GM21381 (cell line): Measurements from ENCODE around the gene FAR2.
"Not testable (repeated sequence)": the region's sequence is repeated elsewhere in the genome, so short reads cannot be mapped to it uniquely, and the experiment has no call there.

Experiments used
- ATAC-seq: cut with Tn5 transposase; IDR thresholded peaks from one replicate; pipeline ENCODE4 v1.9.1; 2021; ENCODE audit warnings: mild to moderate bottlenecking, moderate library complexity; ENCODE audit not compliant: unreplicated experiment

Gene FAR2

DNA sequence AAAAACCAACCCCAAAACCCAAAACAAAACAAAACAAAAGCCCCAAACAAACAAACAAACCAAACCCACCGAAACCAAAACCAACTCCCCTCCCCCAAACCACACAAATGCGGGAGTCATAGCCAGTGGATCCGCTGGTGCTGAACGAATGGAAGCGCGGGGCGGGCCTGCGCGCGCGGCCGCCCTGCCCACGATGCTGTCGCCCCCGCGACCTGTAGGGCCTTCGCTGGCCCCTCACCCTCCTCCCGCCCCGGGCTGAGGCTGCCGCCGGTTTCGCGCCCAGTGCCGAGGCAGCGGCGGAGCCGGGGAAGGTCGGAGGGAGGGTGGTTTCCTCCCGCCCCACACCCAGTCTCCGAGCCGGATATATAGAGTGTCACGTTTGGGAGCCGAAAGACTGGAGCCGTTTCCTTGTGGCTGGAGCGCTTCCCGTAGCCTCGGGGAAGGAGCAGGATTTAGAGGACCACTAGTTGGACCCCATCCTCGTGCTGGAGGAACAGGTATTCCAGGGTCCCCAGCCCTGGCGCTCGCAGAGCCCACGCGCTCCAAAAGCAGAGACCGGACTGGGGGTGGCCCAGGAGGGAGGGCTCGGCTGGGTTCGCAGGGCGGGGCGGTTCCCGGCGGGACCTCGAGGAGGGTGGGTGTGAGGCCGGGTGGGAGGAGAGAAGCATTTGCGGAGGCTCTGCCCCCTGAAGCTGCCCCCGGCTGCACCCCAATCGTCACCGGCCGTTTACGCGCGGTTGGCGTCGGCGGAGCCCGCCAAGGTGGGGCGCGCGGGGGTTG lies at the start of gene FAR2:
FAR2 (plus strand) TSS at position 368 of the 780 bp plus-strand sequence. CDS start 121,172 bp downstream, outside the sequence.
- no peak for ATAC-seq

GRCh38 chr12:29102741-29103140 lies 46.3 kb upstream of the FAR2 start:
- no peak for ATAC-seq

- peak; percentile 96 for ATAC-seq
These were observed 45.5 kb upstream of the FAR2 start for GRCh38 chr12:29103539-29103974.

- ATAC-seq, result no peak
These were observed 44.6 kb upstream of the FAR2 start for GRCh38 chr12:29104516-29104915.

DNA sequence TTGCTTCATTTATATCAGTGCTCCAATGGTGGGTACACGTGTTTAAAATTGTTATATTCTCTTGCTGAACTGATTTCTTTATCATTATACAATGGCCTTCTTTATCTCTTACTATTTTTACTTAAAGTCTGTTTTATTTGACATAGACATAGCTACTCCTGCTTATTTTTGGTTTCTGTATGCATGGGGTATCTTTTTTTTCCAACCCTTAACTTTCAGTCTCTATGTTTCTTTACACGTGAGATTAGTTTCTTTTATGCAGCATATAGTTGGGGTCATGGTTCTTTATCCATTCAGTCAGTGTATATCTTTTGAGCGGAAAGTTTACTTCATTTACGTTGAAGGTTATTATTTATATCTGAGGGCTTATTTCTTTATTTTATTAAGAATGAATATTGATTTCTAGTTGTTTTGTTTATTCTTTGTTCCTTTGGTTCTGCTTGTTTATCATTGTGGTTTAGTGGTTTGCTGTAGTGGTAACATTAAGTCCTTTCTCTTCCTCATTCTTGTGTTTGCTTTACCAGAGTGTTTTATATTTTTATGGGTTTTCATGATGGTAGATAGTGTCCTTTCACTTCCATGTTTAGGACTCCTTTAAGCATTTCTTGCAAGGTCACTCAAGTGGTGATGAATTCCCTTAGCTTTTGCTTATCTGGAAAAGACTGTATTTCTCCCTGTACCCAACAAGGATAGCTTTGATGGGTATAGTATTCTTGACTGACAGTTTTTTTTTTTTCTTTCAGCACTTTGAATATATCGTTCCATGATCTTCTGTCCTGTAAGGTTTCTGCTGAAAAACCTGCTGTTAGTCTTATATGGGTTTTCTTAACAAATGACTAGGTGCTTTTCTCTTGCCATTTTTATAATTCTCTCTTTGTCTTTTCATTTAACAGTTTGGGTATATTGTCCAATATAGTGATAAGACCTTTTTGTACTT lies 38.3 kb upstream of the FAR2 start:
- ATAC-seq, result no peak

- no peak for ATAC-seq
These were observed 36.0 kb upstream of the FAR2 start for GRCh38 chr12:29113101-29113500.

- ATAC-seq, result no peak
These were observed 32.7 kb upstream of the FAR2 start for GRCh38 chr12:29116414-29116813.

DNA sequence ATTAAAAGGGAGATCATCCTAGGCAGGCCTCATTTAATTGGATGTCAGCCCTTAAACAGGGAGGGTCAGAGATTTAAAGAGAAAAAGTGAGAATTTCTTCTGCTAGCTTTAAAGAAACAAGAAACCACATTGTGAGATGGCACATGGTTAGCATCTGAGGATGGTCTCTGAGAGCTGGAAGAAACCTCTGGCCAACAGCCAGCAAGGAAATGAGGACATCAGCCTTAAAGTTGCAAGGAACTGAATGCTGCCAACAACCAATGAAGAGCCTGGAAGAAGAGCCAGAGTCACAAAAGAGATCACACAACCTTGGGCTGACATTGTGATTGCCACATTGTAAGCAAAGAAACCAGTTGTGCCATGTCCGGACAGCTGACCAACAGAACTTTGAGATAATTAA lies 17.5 kb upstream of the FAR2 start:
- no peak for ATAC-seq

- no peak for ATAC-seq
These were observed 16.8 kb upstream of the FAR2 start for GRCh38 chr12:29132316-29132715.

DNA sequence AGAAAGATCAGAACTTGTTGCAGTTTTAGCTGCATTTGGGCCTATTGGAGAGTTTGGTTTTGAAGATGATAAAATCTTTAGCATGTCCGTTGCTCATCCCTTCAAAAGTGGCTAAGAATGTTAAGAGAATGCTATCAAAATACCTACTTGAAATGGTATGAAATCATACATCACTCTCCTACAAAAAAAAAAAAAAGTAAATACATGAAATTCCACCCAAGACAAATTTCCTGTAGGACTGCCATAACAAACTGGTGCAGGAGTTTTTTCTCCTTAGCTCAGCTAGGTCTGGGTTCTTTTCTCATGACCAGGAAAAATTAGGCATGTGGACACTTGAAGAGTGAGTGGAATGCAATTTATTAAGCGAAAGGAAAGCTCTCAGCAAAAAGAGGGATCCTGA lies 15.9 kb upstream of the FAR2 start:
- ATAC-seq, result no peak

GRCh38 chr12:29133680-29134079 lies 15.4 kb upstream of the FAR2 start:
- ATAC-seq, result no peak

DNA sequence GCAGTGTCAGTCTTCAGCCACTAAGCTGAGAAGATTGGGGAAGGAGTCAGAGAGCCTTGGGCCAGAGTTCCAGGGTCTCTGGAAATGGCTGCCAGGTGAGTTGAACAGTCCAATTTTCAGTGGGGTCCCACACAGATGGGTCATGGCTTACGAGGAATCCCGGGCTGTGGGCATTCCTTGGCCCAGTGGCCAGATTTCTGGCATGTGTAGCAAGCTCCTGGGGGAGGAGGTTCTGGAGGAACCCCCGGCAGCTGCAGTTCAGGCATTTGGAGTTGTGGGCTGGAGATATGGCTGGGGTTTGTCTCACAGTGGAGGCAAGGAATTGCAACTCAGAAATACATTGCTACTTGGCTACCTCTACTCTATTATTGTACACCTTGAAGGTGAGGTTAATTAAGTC lies 10.8 kb upstream of the FAR2 start:
- ATAC-seq, result not testable (repeated sequence)

GRCh38 chr12:29138855-29139254 lies 10.2 kb upstream of the FAR2 start:
- ATAC-seq, result not testable (repeated sequence)

- no peak for ATAC-seq
These were observed 3.5 kb upstream of the FAR2 start for GRCh38 chr12:29145372-29146170.

DNA sequence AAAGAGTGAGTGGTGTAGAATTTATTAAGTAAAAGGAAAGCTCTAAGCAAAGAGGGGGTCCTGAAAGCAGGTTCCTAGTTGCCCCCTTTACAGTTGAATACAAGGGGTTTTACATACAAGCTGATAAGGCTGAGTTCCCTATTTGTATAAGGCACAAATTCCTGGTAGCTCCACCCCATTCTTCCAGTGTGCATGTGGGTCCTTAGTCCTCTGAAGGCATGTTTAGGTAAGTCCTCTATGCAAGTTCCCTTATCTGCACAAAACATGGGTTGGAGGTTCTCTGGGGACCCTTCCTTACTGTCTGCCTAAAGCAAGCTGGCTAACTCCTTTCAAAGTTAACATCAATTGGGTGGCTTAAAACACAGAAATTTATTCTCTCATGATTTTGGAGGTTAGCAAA lies 2.9 kb upstream of the FAR2 start:
- no peak for ATAC-seq

DNA sequence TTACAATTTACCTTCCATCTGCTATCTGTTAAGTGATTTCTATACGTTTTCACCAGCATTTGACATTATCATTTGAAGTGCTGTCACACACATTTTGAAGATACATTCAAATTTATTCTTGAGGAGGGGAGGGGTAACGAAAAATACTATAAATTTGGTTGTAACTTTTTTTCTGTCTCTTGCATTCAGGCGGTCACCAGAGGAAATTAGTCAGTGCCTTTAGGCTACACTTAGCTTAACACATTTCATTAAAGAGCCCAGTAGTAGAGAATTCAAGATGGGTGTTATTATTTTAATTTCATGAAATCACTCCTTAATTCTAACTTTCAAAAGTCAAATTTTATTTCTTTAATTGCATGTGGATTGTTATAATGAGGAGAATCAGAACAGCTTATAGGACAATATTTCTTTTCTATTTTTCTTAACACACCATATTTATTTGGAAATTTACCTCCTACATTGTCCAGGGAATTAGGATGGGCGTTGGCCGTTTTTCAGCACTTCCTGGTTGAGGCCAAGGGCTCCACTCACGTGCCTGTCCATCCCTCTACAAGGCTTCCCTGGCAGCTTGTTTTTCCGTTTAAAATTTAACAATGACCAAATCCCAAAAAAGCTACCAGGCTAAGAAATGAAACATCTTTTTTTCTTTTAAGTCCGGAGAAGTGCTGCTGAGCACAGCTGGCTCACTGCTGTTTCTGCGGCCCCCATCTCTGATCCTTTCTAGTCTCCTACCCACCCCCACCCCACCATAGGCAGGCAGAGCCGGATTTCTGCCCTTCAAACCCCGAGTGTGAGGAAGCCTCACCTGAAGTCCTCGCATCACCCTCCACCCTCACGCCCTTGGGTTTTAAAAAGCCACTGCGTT lies 1.1 kb upstream of the FAR2 start:
- ATAC-seq, result no peak

- ATAC-seq, result no peak
These were observed 525 bp upstream of the FAR2 start for GRCh38 chr12:29148596-29148910.

DNA sequence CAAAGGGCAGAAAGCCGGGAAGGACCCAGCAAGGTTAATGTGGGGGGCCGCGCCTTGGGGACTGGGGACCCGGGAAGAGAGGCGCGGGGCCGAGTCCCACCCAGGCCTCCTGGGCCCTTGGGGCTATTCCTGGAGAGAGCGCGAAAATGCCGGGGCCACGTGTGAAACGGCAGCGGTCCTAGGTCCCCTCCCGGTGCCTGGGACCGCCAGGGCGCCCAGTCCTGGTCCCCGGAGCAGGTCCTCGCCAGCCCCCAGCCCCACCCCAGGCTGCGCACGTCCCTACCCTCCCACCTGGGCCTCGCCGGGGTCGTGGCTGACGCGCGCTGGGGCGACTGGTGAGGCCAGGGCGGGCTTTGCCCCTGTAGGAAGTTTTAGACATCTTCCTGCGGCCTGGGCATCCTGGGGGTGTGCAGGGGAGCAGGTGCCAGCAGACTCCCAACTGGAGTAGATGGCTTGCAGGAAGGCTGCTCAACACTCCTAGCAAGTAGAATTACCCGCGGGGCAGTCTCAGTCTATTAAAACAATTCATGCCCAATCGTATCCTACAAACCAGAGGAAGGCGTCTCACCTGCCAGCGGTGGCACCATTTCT lies 708 bp downstream of the FAR2 start:
- no peak for ATAC-seq

DNA sequence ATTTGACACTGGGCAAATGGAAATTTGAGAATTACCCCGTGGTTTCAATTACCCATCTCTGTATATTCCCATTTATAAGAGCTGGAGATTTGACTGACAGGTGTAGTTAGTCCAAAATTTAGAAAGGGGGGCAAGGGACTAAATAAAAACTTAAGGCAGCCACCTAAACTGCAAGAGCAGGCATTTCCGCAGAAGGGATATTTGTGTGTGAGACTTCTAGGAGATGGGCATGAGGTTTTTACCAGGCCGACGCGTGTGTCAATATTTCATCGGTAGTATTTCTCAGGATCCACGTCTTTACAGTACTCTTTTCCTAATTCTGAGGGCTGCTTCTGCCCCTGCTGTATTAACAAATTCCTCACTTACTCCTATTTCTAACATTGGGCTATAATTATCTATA lies 1.4 kb downstream of the FAR2 start:
- no peak for ATAC-seq
